Kidney (tissue), 14 donors: ENCODE data around the gene NF1. TPM values are rescaled to one million over a fixed set of nuclear protein-coding genes. Genes with fewer than 3 reads are reported as not detected.
"Not testable (repeated sequence)": the region's sequence is repeated elsewhere in the genome, so short reads cannot be mapped to it uniquely, and the experiment has no call there.

Source experiments
- DNase-seq, 5 donors: peaks; one replicate each; pipeline ENCODE4 v3.0.0-alpha.2; 2013 to 2020
- FAIRE-seq: peaks from 2 replicates; lab custom pipeline; 2012; peaks lifted over from hg19 to GRCh38; lab: Jason Lieb, UNC
- H3K27ac ChIP-seq, 2 donors: one replicate each; pipeline ENCODE4 v1.7.0; 2013; ENCODE audit warnings: low read depth in 2 of 2, low read length in 2 of 2, inconsistent platforms in 1 of 2
- H3K27me3 ChIP-seq: one replicate; pipeline ENCODE4 v1.7.1; 2013; ENCODE audit warnings: low read length, inconsistent platforms; ENCODE audit not compliant: control insufficient read depth, insufficient read depth
- H3K36me3 ChIP-seq, 3 donors: one replicate each; pipeline versions ENCODE4 v1.7.0 to v1.7.1; 2013; ENCODE audit warnings: low read length in 3 of 3, control low read depth in 1 of 3, inconsistent platforms in 1 of 3; ENCODE audit not compliant: insufficient read depth in 3 of 3, control insufficient read depth in 2 of 3
- H3K4me1 ChIP-seq, 3 donors: one replicate each; pipeline versions ENCODE4 v1.7.0 to v1.7.1; 2013; ENCODE audit warnings: low read length in 3 of 3, inconsistent platforms in 1 of 3, low read depth in 1 of 3; ENCODE audit not compliant: control insufficient read depth in 2 of 3, insufficient read depth in 2 of 3
- H3K4me3 ChIP-seq, 3 donors: one replicate each; pipeline versions ENCODE4 v1.7.0 to v1.8.1; 2013; ENCODE audit warnings: low read length in 3 of 3, control low read depth in 1 of 3, inconsistent platforms in 1 of 3
- H3K9ac ChIP-seq, 3 donors: one replicate each; pipeline versions ENCODE4 v1.7.0 to v1.7.1; 2013; ENCODE audit warnings: low read length in 3 of 3, control low read depth in 1 of 3, inconsistent platforms in 1 of 3
- H3K9me3 ChIP-seq, 3 donors: one replicate each; pipeline versions ENCODE4 v1.7.0 to v1.7.1; 2013; ENCODE audit warnings: low read length in 3 of 3, control low read depth in 1 of 3, inconsistent platforms in 1 of 3; ENCODE audit not compliant: control insufficient read depth in 2 of 3, insufficient read depth in 1 of 3
- CTCF ChIP-seq: IDR thresholded peaks from 3 replicates; pipeline ENCODE4 v1.5.1; 2012; ENCODE audit warnings: mild to moderate bottlenecking, moderate library complexity, borderline replicate concordance; ENCODE audit not compliant: insufficient read depth; ENCODE audit errors: extremely low read depth
- intact Hi-C: fragments of 100-400 bp; cut with DNase I; formaldehyde crosslinking; loops from one replicate; pipeline ENCODE4 v1.11.1; 2022
- polyA plus RNA-seq: library from polyadenylated mRNA; stranded (reverse); fragments of 350-450 nt; fragmentation: Illumina TruSeq; extraction: RNeasy Lipid Tissue Mini Kit (QIAGEN cat#74804); gene quantifications from one replicate; pipeline ENCODE4 v1.2.3, GENCODE V29; 2014; ENCODE audit warnings: low read depth, low replicate concordance; ENCODE audit not compliant: insufficient read depth
- total RNA-seq: library from RNA; stranded (reverse); fragmentation: NEBNext Ultra II Directional; extraction: Animal tissue kit (Norgen Biotek cat#: 25700); gene quantifications from one replicate; pipeline ENCODE4 v1.2.1, GENCODE V29; 2021
- donor health status: control.
- donor health status: control.
- donor health status: control.
- donor health status: control.
- donor health status: control.
- donor health status: DM: yes; HTN: yes; CAD: no.
- donor health status: Normal renal cell carcinoma (clear cell type).

NF1 gene
- total and polyA plus RNA-seq, 2 donors from 2014 or later = 7.8 to 61.3 TPM

DNA sequence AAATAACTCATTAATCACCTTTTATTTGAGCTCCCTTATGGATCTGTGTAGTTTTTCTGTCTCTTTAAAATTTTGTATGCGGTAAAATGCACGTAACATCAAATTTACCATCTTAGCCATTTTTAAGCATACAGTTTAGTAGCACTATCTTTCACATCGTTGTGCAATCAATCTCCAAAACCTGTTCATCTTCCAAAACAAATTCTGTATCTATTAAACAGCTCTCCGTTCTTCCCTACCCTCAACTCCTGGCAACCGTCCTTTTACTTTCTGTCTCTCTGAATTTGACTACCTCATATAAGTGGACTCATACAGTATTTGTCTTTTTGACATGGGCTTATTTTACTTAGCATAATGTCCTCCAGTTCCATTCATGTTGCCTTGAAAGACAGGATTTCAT is 100.5 kb downstream of the NF1 start:
- DNase-seq (no peak), FAIRE-seq (no peak)
- Histone ChIP-seq H3K27ac (no peak overlapping the region), H3K9ac (no peak overlapping the region), H3K36me3 (no peaks in the 10 kb centered on the region), H3K4me1 (no peaks in the 10 kb centered on the region), H3K4me3 (no peak overlapping the region), H3K27me3 (no peaks in the 10 kb centered on the region), H3K9me3 (no peaks in the 10 kb centered on the region)
- intact Hi-C loops = no loop called here
- TF ChIP-seq CTCF = no peak

DNA sequence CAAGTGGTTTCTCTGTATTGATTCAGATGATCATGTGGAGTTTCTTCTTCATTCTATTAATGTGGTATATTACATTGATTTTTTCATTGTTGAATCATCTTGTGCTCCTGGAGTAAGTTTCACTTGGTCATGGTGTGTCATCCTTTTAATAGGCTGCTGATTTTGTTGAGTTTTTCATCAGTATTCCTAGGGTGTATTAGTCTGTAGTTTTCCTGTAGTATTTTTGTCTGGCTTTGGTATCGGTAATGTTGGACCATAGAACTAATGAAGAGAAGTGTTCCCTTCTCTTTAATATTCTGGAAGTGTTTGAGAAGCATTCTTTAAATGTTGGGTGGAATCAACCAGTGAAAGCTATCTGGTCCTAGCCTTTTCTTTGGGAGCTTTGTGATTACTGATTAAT is 103.2 kb downstream of the NF1 start:
- no peak for TF ChIP-seq CTCF
- intact Hi-C loops = no loop called here
- FAIRE-seq (no peak), DNase-seq (no peak)
- Histone ChIP-seq H3K4me3 (no peak overlapping the region), H3K9ac (no peak overlapping the region), H3K9me3 (no peaks in the 10 kb centered on the region), H3K27ac (no peak overlapping the region), H3K27me3 (no peaks in the 10 kb centered on the region), H3K4me1 (no peaks in the 10 kb centered on the region), H3K36me3 (peaks cover 0 to 5% (median 0%) of the 10 kb centered on the region in 3 donors)

- FAIRE-seq, H3K27me3 ChIP-seq, intact Hi-C loops, H3K9ac ChIP-seq, H3K36me3 ChIP-seq, H3K9me3 ChIP-seq, DNase-seq, H3K27ac ChIP-seq, H3K4me1 ChIP-seq, H3K4me3 ChIP-seq: not testable (repeated sequence)
Measured at GRCh38 chr17:31198666-31199065, 103.9 kb downstream of the NF1 start.

DNA sequence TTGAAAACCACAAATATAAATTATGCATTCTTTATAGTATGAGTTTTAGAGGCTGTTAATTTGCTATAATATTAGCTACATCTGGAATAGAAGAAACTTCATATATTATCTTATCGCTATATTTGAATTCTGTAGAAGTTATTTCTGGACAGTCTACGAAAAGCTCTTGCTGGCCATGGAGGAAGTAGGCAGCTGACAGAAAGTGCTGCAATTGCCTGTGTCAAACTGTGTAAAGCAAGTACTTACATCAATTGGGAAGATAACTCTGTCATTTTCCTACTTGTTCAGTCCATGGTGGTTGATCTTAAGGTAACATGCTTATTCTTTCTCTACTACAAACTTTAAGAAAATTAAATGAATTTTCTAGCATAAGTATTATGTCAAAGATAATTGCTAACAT is 105.5 kb downstream of the NF1 start:
- no peaks in the 10 kb centered on the region for H3K27me3 ChIP-seq
- no peaks in the 10 kb centered on the region for H3K9me3 ChIP-seq
- FAIRE-seq (no peak), DNase-seq (no peak)
- no peak overlapping the region for H3K4me3 ChIP-seq
- H3K4me1 ChIP-seq = no peaks in the 10 kb centered on the region
- intact Hi-C loops = no loop called here
- peaks cover 0 to 5% (median 0%) of the 10 kb centered on the region in 3 donors for H3K36me3 ChIP-seq
- no peak overlapping the region for H3K27ac ChIP-seq
- no peak overlapping the region for H3K9ac ChIP-seq
- no peak for TF ChIP-seq CTCF
